HG02943 (cell line): ENCODE results near the gene NR3C1.

Experiments used
- ATAC-seq: cut with Tn5 transposase; IDR thresholded peaks from one replicate; pipeline ENCODE4 v1.9.1; 2021; ENCODE audit warnings: mild to moderate bottlenecking, low read depth, moderate library complexity; ENCODE audit not compliant: unreplicated experiment

The NR3C1 gene

GRCh38 chr5:143275512-143276363 is 127.7 kb downstream of the NR3C1 start:
- ATAC-seq = no peak

- no peak for ATAC-seq
Observed at GRCh38 chr5:143274952-143275351, 128.5 kb downstream of the NR3C1 start.

- no peak for ATAC-seq
Observed at GRCh38 chr5:143271431-143271830, 132.1 kb downstream of the NR3C1 start.

GRCh38 chr5:143268388-143268787 is 135.1 kb downstream of the NR3C1 start:
- no peak for ATAC-seq

- no peak for ATAC-seq
Observed at GRCh38 chr5:143267186-143267585, 136.3 kb downstream of the NR3C1 start.

- no peak for ATAC-seq
Observed at GRCh38 chr5:143265995-143266394, 137.5 kb downstream of the NR3C1 start.

GRCh38 chr5:143263272-143263810 is 140.1 kb downstream of the NR3C1 start:
- ATAC-seq = no peak

GRCh38 chr5:143262393-143263174 is 140.9 kb downstream of the NR3C1 start:
- no peak for ATAC-seq

- ATAC-seq = no peak
Observed at GRCh38 chr5:143261748-143262392, 141.6 kb downstream of the NR3C1 start.

GRCh38 chr5:143259254-143259605 is 144.3 kb downstream of the NR3C1 start:
- no peak for ATAC-seq

- no peak for ATAC-seq
Observed at GRCh38 chr5:143258559-143259253, 144.8 kb downstream of the NR3C1 start.

GRCh38 chr5:143254819-143255218 is 148.7 kb downstream of the NR3C1 start:
- ATAC-seq = no peak

- ATAC-seq = no peak
Observed at GRCh38 chr5:143251946-143252345, 151.5 kb downstream of the NR3C1 start.

- ATAC-seq = no peak
Observed at GRCh38 chr5:143251190-143251589, 152.3 kb downstream of the NR3C1 start.

- ATAC-seq = no peak
Observed at GRCh38 chr5:143249851-143250250, 153.6 kb downstream of the NR3C1 start.

GRCh38 chr5:143248822-143249579 is 154.5 kb downstream of the NR3C1 start:
- ATAC-seq = no peak

- ATAC-seq = no peak
Observed at GRCh38 chr5:143248391-143248790, 155.1 kb downstream of the NR3C1 start.

- no peak for ATAC-seq
Observed at GRCh38 chr5:143247134-143247815, 156.2 kb downstream of the NR3C1 start.

- ATAC-seq = no peak
Observed at GRCh38 chr5:143245929-143246561, 157.4 kb downstream of the NR3C1 start.
